ENCODE results near the gene AKT1S1. TPM values are rescaled to one million over a fixed set of nuclear protein-coding genes. Genes with fewer than 3 reads are reported as not detected.

The AKT1S1 gene
- total and polyA plus RNA-seq, 8 donors: 24.7 to 42.9 (median 32.8) TPM

DNA sequence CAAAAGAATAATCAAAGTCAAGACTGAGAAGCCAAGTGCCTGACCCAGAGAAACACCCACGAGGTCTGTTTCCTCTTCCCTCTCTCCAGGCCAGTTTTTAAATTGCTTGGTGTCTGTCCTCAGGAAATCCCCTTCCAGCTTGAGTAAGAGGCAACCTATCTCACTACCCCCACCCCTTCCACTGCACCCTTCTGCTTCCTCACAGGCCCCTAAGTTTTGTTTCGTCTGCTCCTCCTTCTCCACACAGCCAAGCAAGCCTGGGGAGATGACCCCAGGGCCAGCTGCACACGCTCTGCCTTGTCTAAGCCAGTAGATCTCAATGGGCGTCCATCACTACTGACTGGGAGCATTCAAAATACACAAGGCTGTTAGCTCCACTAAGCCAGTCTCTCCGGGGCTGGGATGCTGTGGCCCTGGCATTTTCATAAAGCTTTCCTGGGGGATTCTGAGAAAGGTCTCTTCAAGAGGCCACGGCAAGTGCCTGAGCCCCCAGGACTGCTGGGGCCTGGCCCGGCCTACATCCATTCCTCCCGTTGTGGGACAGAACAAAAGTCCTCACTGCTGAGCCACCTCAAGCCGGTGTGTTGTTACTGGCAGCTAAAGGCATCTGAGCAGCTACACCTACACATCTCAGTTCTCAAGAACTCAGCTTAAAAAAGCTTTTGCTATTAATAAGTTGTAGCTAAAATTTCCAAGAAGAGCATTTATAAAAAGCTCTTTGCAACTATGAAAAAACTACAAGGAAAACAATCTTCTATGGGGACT lies 34.4 kb upstream of the AKT1S1 start:
- intact Hi-C loops (cut with DNase I): no loop called here
- H3K4me1 ChIP-seq: peaks cover 4 to 34% of the 10 kb centered on the region in 2 donors
- peaks cover 0 to 87% of the 10 kb centered on the region in 2 donors for H3K36me3 ChIP-seq
- H3K4me3 ChIP-seq: no peak overlapping the region
- H3K9me3 ChIP-seq: no peaks in the 10 kb centered on the region
- peak overlapping the region in 1 of 2 donors; percentile 63 for H3K27ac ChIP-seq
- no peak for DNase-seq
- no peaks in the 10 kb centered on the region for H3K27me3 ChIP-seq
- ATAC-seq: peak; percentile 47
- TF ChIP-seq CTCF (IDR thresholded peaks at IDR 0.05): no peak

DNA sequence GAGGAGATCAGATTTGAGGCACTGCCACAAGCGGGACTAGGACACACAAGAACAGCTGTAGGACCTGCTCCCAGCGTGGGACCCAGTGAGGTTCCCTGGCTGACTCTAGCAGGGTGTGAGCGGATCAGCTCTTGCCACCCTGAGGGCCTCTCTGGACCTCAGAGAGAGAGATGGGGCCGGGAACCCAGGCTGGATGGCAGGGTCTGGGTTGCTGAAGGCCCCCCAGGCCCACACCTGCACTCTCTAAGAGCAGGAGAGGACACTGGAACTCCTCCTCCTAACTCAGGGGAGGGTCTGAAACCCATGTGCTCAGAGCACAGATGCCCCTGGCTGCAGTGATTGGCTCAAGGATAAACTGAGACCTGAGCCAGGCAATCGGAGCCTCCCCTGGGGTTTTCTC lies 33.0 kb upstream of the AKT1S1 start:
- Histone ChIP-seq H3K9me3 (no peaks in the 10 kb centered on the region), H3K4me3 (no peak overlapping the region), H3K4me1 (peaks cover 4 to 39% of the 10 kb centered on the region in 2 donors), H3K27ac (peak overlapping the region in 1 of 2 donors; percentile 63), H3K27me3 (no peaks in the 10 kb centered on the region), H3K36me3 (peaks cover 0 to 81% of the 10 kb centered on the region in 2 donors)
- intact Hi-C loops (cut with DNase I): no loop called here
- TF ChIP-seq CTCF (IDR thresholded peaks at IDR 0.05): no peak
- DNase-seq (no peak), ATAC-seq (no peak)

DNA sequence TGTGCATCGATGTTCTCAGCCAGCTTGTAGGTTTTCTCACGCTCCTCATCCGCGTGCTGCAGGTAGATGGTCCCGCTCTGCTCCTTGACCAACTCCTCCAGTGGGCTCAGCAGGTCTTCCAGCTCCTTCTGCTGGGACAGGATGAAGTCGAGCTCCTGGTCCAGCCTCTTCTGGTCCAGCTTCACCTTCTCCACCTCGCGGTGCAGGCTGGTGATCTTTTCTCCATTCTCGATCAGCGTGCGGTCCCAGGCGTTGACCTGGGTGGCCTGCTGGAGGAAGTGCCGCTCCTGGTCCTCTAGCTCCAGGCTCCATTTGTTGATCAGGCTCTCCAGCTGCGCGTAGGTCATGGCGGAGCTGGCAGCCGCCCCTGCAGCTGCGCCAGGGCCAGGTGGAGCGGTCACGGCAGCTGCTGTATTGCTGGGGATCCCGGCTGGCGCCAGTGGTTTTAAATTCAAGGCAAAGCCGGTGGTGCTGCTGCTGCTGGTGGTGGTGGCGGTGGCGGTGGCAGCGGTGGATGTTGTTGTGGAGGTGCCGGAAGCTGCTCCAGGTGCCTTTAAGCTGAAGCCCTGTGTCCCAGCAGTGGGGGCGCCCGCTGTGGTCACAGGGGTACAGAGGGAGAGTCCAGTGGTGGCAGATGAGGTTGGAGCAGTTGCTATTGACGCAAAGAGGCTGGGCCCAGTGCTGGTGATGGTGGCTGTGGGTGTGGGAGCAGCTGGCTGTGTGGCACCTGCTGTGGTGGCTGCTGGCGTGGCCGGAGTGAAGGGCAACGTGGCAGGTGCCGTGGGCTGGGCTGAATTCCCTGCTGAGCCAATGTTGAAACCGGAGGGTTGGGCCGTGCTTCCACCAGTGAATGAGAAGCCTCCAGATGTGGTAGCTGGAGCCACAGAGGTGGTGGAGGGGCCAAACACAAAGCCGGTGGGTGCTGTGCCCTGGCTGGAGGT lies 31.6 kb upstream of the AKT1S1 start:
- Histone ChIP-seq H3K36me3 (peaks cover 0 to 67% of the 10 kb centered on the region in 2 donors), H3K4me1 (peaks cover 4 to 51% of the 10 kb centered on the region in 2 donors), H3K4me3 (no peak overlapping the region), H3K27me3 (no peaks in the 10 kb centered on the region), H3K9me3 (no peaks in the 10 kb centered on the region), H3K27ac (no peak overlapping the region)
- DNase-seq (no peak), ATAC-seq (no peak)
- no peak for TF ChIP-seq CTCF (IDR thresholded peaks at IDR 0.05)
- intact Hi-C loops (cut with DNase I): no loop called here

- no peak overlapping the region for H3K27ac ChIP-seq
- DNase-seq (no peak), ATAC-seq (no peak)
- TF ChIP-seq CTCF (IDR thresholded peaks at IDR 0.05): no peak
- intact Hi-C loops (cut with DNase I): no loop called here
- peaks cover 4 to 45% of the 10 kb centered on the region in 2 donors for H3K4me1 ChIP-seq
- no peaks in the 10 kb centered on the region for H3K9me3 ChIP-seq
- H3K36me3 ChIP-seq: peaks cover 0 to 58% of the 10 kb centered on the region in 2 donors
- H3K27me3 ChIP-seq: no peaks in the 10 kb centered on the region
- H3K4me3 ChIP-seq: no peak overlapping the region
These were observed 30.7 kb upstream of the AKT1S1 start for GRCh38 chr19:49907745-49908446.

Data from left lung (tissue), 10 donors.